GM21619 (cell line): ENCODE results near the gene AKAP9.
A peak's percentile ranks its signal among the peaks of the same experiment; 100 is the strongest.
"Not testable (repeated sequence)": the region's sequence is repeated elsewhere in the genome, so short reads cannot be mapped to it uniquely, and the experiment has no call there.

ENCODE experiments used
- ATAC-seq: cut with Tn5 transposase; IDR thresholded peaks from one replicate; pipeline ENCODE4 v1.9.1; 2021; ENCODE audit not compliant: unreplicated experiment

The AKAP9 gene

DNA sequence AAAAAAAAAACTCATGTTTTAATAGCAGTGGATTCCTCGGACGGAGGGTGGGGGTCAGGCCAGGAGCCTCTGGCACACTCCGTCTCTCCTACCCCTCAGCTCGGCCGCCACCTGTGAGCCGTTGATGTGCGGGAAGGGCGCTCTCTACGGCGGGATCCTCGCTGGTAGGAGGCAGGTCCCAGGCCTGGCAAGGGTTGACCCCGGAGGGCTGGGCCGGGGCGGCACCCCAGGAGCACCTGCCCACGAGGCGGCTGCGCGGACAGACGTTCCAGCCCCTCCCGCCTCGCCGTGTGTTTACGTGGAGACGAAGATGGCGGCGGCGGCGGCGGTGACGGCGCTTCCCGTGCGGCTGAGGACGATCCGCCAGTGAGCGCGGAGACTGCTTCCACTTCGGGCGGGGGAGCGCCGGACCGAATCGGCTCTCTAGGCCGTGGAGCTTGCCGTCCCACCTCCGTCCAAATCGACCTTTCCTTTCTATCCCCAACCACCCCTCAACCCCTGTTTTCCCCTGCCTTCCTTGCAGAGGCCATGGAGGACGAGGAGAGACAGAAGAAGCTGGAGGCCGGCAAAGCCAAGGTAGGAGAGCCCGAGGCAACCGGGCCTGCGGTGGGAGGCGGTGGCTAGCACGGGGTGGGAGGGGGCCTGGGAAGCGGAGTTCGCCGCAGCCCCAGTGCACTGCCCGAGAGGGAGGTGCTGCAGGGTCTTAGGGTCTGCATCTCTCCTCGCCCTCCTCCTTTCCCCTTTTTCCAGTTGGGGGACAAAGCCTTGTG is at the start of gene AKAP9:
Gene AKAP9 (plus strand): TSS at position 291 of the 770 bp plus-strand sequence. CDS start 238 bp downstream, at position 529.
- ATAC-seq: peak; percentile 93

DNA sequence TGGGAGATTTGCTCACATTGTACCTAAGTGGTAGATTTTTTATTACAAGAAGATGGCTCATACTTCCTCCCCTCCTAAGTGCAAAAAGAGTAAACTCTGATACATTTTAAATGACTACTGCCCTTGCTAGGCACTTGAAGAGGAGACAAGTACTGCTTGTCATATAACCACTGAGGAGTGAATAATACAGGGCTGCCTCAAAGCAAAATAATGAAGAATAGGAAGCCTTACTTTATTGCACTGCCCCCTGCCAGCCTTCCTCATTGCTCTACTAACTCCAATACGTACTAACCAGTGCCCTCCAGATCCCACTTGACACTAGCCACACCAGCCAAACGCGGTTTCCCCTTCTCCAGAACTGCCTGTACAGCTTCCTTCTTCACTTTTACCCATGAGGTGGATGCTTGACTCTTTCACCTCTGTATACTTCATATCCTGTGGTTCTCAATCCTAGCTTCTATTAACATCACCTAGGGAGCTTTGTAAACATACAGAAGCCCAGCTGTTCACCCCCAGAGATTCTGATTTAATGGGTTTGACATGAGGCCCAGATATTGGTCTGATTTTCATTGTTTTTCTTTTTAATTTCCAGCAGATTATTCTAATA is 48.5 kb upstream of the AKAP9 start:
- no peak for ATAC-seq

DNA sequence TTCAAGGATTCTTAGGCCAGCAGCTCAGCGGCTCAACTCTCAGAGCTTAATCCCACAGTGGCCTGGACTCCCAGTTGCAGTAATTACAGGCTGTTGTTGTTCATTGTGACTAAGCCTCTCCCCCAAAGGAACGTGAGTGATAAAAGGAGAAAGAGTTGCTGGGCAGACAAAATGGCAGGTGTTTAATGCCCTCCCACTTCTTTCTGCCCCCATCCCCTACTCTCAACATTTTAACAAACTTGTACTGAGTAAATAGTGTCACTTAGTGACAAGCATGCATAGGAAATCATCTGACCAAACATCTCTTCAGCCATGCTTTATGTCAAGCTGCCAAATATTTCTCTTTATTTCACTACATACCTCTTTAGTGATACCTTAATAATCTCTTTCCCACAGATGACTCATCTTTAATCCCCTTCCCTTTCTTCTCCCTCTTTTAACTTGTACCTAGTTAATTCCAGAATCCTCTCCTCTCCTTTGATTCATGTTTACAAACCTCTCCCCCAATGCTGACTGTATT is 47.8 kb upstream of the AKAP9 start:
- no peak for ATAC-seq

DNA sequence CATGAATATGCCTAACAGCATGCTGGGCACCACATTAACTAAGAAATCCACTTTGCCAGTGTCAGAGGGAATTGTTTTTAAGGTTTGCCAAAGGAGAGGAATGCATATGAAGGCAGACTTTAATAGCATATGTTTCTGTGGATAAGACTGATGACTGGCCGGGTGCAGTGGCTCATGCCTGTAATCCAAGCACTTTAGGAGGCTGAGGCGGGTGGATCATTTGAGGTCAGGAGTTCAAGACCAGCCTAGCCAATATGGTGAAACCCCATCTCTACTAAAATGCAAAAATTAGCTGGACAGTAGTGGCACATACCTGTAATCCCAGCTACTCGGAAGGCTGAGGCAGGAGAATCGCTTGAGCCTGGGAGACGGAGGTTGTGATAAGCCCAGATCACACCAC is 47.0 kb upstream of the AKAP9 start:
- not testable (repeated sequence) for ATAC-seq

DNA sequence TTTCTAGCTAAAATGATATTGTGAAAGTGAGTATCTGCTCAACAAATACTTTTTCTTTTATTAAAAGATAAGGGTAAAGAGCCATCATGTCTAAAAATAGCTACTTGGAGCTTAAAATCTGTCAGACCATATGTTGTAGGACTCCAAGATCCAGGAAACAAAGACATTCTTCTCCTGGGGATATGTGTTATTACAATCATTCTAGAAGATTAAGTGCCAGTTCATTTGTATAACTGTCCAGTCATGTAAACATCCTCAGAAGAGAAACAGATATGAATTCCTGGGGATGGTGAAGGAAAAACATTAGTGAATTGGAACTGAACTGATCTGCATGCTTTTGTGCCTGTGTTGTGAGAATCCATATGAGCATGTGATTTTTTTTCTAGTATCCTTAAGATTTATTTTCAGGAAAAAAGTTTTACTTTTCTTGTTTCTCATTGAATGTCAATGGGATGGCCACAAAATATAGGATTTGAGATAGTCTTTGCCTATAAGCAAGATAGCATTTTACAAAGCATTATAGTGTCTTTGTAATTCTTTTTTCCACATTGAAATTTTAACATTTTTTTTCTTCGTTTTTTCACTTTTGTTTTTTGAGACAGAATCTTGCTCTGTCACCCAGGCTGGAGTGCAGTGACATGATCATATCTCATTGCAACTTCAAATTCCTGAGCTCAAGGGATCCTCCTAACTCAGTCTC is 45.7 kb upstream of the AKAP9 start:
- no peak for ATAC-seq

DNA sequence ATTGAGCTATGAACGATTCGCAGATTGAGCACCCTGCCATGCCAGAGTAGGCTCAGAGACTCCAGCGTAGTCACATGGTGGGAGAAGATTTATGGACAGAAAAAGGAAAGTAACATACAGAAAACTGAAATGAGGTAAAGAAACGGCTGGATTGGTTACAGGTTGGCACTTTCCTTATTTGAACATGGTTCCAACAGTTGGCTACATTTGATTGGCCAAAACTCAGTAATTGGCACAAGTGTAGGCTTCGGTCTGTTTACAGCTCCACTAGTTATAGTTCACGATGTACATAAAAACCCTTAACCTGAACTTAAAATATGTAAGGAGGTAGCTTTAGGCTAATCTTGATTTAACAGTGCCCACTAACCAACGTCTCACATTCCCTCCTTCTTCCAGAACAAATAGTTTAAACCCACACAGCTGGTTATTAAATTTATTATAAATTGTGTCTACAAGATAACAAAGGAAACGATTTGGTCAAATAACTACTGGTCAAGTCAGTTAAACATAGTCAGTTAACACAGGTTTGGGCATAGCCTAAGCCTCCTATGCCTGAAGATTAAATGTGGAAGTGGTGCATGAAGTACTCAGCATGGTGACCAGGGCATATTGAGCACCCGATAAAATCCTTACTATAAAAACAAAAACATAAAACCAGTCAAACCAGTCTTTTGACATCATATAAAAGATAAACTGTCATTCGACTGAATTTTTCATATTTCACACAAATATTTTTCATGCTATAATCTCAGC is 42.2 kb upstream of the AKAP9 start:
- no peak for ATAC-seq

DNA sequence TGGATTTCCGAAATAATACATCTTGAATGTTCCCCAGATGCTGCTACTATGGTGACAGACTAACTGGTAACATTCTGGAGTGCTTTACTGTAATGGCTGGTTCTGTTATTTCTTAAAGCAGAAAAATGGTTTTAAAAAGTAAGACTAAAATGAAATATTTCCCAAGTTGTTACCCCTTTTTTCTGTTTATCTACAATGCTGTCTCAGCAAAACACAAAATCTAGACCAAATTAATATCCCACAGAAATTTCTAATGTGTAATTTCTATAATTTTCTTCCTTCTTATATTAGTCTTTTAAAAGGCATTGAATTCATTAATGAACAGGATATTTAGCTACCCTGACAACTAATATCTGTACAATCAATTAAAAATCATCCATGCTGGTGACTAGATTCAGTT is 41.1 kb upstream of the AKAP9 start:
- no peak for ATAC-seq

DNA sequence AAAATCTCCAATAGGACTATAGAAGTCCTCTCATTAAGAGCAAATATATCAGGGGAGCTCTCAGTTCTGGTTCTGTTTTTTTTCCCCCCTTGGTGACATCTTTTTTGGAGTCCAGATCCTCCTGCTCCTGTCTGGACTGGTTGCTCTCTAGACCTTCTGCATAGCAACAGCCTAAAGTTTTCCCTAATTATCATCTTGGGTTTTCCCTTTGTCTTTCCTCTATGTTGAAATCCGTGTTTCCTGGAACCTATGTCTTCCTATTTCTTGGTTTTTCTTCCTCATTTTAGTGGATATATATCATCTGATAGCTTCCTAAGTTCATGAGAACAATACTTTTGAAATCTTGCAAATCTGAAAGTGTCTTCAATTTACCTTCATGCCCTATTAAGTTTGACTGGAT is 30.5 kb upstream of the AKAP9 start:
- no peak for ATAC-seq

DNA sequence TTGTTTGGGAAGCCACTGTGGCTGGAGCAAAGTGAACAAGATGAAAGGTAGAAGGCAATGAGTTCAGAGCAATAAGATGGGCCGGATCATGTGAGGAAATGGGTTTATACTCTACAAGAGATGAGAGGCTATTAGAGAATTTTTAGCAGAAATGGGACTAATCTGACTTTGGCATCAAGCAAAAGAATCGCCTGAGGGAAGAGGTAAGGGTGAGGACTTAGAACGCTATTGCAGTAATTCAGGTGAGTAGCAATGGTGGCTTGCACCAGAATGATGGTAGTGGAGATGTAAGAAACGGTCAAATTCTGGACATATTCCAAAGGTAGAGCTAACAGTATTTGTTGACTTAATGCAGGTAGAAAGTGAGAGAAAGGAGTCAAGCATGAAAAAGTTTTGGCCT is 29.5 kb upstream of the AKAP9 start:
- ATAC-seq: no peak

DNA sequence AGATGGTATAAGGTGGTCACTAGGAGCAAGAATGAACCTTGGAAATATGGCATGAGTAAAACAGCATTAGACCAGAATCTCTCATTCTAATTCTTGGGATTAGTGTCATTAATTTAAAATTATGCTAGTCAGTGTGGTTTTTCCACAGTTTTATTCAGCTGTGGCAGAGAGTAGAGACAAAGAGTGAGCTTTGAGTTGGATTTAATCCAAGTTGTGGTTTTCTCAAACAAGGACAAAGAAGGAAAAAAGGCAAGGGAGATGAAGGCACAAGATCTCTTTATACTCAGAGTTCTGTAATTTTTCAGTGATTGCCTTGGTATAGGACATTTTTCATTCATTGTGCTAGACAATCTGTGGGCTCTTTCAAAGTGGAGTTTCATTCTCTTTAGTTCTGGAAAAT is 28.2 kb upstream of the AKAP9 start:
- ATAC-seq: no peak

DNA sequence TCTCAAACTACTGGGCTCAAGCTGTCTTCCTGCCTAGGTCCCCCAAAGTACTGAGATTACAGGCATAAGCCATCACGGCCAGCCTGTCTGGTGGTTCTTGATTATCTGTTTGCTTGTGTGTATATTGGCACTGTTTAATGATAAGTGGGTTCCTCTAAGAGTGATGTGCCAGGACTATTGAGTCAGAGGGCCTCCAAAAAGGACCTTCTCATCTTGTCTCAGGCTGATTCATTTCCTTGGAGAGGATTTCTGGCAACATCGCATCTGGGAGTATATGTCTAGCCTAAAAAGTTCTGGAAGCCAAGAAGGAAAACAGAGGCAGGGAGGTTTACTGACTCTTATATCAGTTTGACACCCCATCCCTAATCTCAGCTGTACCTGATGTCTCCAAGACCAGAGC is 27.1 kb upstream of the AKAP9 start:
- ATAC-seq: no peak

DNA sequence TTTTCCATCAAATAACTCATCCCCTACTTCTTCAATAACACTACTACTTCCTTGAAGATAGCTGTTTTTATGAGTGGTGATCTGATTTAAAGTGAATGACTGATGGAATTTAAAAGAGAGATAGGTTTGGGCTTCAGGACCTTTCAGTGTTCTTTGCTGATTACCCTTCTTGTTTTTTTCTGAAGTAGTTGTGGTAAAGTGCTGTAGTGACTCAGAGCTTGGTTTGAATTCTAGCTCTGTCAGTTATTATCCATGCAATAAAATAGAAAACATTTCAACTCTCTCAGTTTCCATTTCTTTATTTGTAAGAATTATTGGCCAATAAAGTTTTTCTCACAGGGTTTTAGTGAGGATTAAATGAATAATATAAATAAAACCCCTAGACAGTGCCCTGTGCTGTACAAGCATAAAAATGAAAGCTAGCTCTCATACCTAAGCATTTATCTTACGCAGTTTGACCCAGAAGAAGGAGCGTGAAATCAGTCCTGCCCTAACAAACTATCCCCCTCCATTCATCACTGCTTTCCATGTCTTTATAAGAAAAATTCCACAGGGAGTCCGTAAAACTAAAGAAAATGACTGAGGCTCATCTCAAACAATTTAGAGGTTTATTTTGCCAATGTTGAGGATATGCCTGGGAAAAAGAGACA is 25.1 kb upstream of the AKAP9 start:
- no peak for ATAC-seq

DNA sequence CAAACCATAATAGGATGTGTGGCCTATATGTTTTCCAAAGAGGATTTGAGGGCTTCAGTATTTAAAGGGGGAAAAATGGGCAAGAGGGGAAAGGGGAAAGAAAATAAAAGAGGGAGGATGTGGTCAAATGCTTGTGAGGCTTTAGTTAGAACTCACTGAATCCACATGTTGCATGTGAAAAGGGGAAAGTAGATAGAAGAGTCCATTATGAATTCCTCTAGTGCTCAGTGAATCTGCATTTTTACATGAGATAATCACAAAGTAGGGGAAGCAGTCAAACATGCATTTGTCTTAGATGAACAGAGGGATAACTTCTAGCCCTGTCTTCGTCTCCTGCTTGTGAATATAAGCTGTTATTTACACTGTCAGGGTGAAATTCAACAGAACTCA is 24.6 kb upstream of the AKAP9 start:
- ATAC-seq: no peak

DNA sequence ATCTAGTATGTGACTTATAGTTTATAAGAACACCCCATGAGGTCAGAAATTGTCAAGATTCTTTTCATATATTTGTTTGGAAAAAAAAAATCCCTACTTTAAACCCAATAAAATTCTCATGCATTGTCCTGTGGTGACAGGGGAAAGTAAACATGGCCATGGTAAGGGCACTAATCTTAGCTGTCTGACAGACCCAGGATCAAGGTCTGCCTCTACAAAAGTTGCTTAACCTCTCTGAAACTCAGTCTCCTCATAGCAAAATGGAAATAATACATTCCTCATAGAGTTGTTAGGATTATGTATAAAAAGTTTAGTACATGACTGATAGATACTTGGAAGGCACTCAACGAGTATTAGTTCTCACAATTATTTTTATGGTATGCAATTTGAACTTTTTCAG is 22.3 kb upstream of the AKAP9 start:
- no peak for ATAC-seq

DNA sequence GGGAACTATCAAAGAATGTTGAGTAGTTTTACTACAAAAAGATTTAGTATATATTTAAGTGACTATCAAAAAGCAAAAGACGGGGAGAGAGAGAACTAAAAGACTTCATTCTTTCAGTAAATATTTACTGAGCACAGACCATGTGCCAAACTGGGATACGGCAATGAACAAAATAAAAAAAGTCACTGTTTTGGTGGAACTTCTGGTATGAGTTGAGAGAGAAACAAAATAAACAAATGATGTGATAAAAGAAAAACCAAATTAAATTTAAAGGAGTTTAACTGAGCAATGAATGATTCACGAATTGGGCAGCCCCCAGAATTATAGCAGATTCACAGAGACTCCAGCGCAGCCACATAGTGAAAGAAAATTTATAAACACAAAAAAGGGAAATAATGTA is 17.8 kb upstream of the AKAP9 start:
- ATAC-seq: no peak

DNA sequence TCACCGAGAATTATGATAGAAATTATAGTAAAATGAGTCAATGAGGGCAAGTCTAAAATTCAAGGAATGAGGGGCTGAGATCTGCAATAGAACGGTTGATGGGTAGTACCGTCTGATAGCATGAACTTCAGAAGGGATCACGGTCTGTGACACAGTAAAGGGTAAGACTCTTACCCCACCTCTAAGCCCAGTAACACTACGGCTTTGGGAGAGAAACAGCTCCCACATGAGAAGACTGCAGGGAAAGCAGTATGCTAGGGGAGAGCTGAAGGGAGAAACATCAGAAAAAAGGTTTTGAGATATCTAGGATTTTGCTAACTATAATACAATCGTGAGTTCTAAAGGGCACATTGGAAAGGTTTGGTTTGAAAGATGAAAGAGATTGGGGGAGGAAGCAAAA is 12.8 kb upstream of the AKAP9 start:
- no peak for ATAC-seq

DNA sequence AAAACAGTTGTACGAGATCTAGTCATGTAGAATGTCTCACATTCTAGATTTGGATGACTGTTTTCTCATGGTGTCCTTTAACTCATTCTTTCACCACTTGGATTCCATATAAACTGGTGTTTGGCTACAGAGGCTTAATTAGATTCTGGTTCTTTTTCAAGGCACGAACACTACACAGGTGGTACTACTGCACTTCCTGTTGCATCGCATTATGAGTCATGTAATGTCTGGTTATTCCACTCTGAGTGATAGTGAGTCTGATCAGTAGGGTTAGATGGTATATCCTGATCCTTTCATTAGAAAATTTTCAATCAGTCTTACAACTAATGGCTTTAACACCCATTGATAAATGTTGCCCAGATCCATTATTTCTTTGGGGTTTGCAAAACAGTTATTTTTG is 11.2 kb upstream of the AKAP9 start:
- ATAC-seq: peak; percentile 84

DNA sequence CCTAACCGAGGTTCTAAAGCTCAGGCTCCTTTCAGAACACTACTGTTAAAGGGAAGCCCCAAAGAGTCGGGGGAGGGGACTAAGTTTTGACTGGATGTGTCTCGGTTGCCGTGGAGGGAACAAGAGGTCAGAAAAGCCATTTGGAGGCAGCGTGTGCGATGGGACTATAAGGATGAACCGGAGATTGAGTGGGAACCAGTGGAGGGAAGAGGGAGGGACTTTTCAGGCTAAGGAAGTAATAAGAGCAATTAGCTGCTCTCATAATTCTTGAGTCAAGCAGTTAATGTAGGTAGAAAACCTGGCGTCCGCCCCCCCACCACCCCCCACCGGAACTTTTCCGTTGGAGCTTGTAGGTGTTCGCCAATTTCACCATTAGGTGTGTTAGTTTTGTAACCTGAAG is 491 bp upstream of the AKAP9 start:
- peak; percentile 19 for ATAC-seq

DNA sequence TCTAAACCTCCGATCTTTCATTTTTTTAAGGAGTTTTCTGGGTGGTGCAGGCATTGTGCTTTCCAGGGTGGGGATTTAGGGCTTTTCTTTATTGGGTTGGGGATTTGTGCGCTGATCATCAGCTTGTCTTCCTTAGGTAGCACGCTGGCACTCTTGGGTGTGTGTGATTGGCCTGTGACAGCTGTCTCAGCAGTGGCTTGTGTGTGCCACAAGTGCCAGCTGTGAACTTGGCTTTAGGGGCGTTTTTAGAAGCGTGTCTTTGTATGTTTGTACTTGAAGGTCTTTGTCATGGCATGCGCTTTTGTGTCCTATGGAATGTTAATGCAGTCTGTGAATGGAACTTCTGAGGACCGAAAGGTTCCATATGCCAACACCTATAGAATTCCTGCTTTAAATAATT is 788 bp downstream of the AKAP9 start:
- ATAC-seq: no peak

DNA sequence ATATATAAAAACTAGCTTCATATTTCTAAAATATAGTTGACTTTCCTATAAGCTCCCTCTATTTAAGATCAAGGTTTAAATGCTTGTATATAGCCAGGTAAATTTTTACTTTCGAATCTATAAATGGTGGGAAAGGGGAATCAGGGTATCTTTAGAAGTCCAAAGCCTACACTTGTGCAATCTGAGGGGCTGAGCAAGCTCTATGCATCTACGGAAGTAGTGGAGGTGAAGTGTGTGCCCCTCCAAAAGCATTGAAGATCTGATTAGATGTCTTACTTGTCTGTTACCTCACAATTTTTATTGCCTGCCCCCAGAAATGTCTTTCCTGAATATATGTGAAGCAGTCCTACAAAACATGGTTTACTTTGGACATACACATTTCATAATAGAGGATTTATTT is 1.6 kb downstream of the AKAP9 start:
- no peak for ATAC-seq

DNA sequence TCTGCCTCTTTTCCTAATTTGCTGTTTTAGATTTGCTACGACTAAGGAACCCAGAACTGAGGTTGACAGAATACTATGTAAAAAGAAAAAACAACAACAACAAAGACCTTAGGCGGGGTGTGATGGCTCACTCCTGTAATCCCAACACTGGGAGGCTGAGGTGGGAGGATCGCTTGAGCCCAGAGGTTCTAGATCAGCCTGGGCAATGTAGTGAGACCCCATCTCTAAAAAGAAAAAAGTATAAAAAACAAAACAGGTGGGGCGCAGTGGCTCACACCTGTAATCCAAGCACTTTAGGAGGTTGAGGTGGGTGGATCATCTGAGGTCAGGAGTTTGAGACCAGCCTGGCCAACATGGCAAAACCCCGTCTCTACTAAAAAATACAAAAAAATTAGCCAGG is 4.3 kb downstream of the AKAP9 start:
- not testable (repeated sequence) for ATAC-seq
